GM18861 (cell line): ENCODE measurements around the gene LIN9.

Experiments used
- ATAC-seq: cut with Tn5 transposase; IDR thresholded peaks from one replicate; pipeline ENCODE4 v1.9.1; 2021; ENCODE audit not compliant: unreplicated experiment

Gene LIN9

GRCh38 chr1:226181996-226182714, 126.8 kb downstream of the LIN9 start:
- ATAC-seq = no peak
